Measurements from ENCODE around the gene SMIM38. TPM values are rescaled to one million over a fixed set of nuclear protein-coding genes. Genes with fewer than 3 reads are reported as not detected.
A peak's percentile ranks its signal among the peaks of the same experiment; 100 is the strongest.

The SMIM38 gene
- total and polyA plus RNA-seq, 4 experiments from 2014 or later, result 0.50 to 0.70 TPM; not detected in 2

DNA sequence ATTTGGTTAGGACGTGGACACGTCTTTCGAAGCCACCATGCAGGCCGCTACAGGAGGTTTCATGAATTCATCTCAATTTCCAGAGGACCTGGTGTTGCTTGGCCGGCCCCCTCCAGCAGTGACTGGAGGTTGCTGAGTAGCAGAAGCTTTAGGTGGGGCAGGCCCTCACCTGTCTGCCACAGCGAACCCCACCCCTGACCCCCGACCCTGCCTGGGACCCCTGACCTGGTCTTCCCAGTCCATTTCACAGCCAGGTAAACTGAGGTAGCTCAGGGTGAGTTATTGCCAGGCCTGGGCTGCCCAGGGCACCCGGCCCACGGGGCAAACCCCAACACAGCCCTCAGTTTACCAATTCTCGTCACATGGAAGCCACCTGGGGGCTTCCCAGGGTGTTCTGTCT lies 39.1 kb upstream of the SMIM38 start:
- peaks cover 10 to 13% (median 10%) of the 10 kb centered on the region in 4 donors for H3K4me1 Mint-ChIP-seq
- Histone ChIP-seq H3K4me3 (ENCODE audit: low read length in 2 of 2) (no peak overlapping the region), H3K4me1 (ENCODE audit: insufficient read depth, low read length) (peaks cover 10% of the 10 kb centered on the region), H3K36me3 (ENCODE audit: insufficient read depth, low read length) (no peaks in the 10 kb centered on the region), H3K27ac (ENCODE audit: low read depth, low read length) (no peak overlapping the region), H3K27me3 (ENCODE audit: insufficient read depth, low read length) (no peaks in the 10 kb centered on the region), H3K9me3 (ENCODE audit: control insufficient read depth in 1 of 2, low read length in 2 of 2) (no peaks in the 10 kb centered on the region)
- POLR2A ChIA-PET (ENCODE audit: partially characterized antibody), result no interaction called here
- no peak overlapping the region for H3K4me3 Mint-ChIP-seq
- no peak overlapping the region for H3K27ac Mint-ChIP-seq
- intact Hi-C loops (cut with micrococcal nuclease), result no loop called here
- DNase-seq, result no peak
- no peaks in the 10 kb centered on the region for H3K27me3 Mint-ChIP-seq
- peaks cover 0 to 6% (median 0%) of the 10 kb centered on the region in 8 donors for H3K9me3 Mint-ChIP-seq
- no peaks in the 10 kb centered on the region for H3K36me3 Mint-ChIP-seq
- CTCF ChIA-PET (ENCODE audit: partially characterized antibody), result no interaction called here

DNA sequence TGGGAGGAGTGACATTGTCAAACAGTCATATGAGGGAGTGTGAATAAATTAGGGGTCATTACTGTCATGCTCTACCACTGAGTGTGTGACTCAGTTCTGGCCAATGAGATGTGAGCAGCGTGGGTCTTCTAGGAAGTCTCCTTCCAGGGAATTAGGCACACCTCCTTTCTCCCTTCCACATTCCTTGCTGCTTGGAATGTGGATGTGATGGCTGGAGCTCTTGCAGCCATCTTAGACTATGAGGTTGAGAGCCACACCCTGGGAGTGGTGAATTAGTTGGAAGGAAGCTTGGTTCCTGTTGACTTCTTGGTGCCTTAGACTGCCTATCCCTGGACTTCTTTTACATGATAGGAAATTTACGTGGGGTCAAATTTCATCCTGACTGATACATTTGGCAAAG lies 36.5 kb upstream of the SMIM38 start:
- no peaks in the 10 kb centered on the region for H3K9me3 ChIP-seq (ENCODE audit: control insufficient read depth in 1 of 2, low read length in 2 of 2)
- POLR2A ChIA-PET (ENCODE audit: partially characterized antibody), result no interaction called here
- peak overlapping the region in 2 of 7 donors; percentile 61 to 67 for H3K27ac Mint-ChIP-seq

DNA sequence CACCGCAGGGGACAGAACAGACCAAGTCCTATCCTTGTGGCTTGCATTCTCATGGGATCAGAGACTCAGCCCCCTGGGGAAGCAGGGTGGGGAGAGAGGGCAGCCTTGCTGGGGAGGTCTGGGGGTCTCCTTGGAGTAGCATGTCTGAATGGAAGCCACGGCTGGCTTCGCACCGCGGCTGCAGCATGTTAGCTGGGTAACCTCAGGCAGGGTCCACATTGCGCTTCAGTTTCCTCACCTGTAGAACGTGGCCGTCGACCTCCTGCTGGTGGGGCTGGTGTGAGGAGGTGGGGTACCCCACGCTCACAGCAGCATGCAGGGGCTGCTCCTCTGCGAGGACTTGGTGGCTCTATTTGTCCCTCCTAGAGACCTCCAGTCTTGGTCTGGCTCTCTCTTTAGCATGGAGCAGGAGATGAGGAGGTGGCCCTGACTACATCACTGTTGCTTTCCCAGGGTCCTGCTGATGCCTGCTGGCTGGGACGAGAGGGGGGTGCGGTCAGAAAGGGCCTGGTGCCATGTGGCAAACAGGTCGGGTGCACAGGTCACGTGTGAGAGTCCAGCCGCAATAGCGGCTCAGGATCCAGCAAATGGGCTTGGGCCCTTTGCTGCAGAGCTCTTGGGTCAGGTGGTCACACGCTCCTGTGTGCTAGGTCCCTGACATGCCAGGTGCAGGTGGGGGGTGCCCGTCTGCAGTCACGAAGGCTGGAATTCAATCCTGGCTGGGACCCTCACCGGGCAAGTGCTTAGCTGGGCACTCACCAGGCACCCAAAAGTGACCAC lies 35.4 kb upstream of the SMIM38 start:
- Mint-ChIP-seq H3K4me3 (peak overlapping the region in 1 of 8 donors; percentile 75), H3K27ac (peak overlapping the region in 2 of 7 donors; percentile 35 to 83), H3K36me3 (no peaks in the 10 kb centered on the region), H3K4me1 (peaks cover 27 to 43% (median 35%) of the 10 kb centered on the region in 4 donors), H3K27me3 (no peaks in the 10 kb centered on the region), H3K9me3 (peaks cover 0 to 6% (median 0%) of the 10 kb centered on the region in 8 donors)
- Histone ChIP-seq H3K27me3 (ENCODE audit: insufficient read depth, low read length) (no peaks in the 10 kb centered on the region), H3K9me3 (ENCODE audit: control insufficient read depth in 1 of 2, low read length in 2 of 2) (no peaks in the 10 kb centered on the region), H3K4me3 (ENCODE audit: low read length in 2 of 2) (no peak overlapping the region), H3K27ac (ENCODE audit: low read depth, low read length) (no peak overlapping the region), H3K4me1 (ENCODE audit: insufficient read depth, low read length) (peaks cover 41% of the 10 kb centered on the region), H3K36me3 (ENCODE audit: insufficient read depth, low read length) (no peaks in the 10 kb centered on the region)
- DNase-seq, result no peak
- ChIA-PET POLR2A (ENCODE audit: partially characterized antibody) (no interaction called here), CTCF (ENCODE audit: partially characterized antibody) (no interaction called here)
- intact Hi-C loops (cut with micrococcal nuclease), result no loop called here

More for the DNA sequence above, 36.5 kb upstream of the SMIM38 start:
- CTCF ChIA-PET (ENCODE audit: partially characterized antibody), result no interaction called here
- Histone ChIP-seq H3K27me3 (ENCODE audit: insufficient read depth, low read length) (no peaks in the 10 kb centered on the region), H3K4me3 (ENCODE audit: low read length in 2 of 2) (no peak overlapping the region), H3K4me1 (ENCODE audit: insufficient read depth, low read length) (peaks cover 33% of the 10 kb centered on the region), H3K36me3 (ENCODE audit: insufficient read depth, low read length) (no peaks in the 10 kb centered on the region), H3K27ac (ENCODE audit: low read depth, low read length) (no peak overlapping the region)
- H3K36me3 Mint-ChIP-seq, result no peaks in the 10 kb centered on the region
- peaks cover 0 to 6% (median 0%) of the 10 kb centered on the region in 8 donors for H3K9me3 Mint-ChIP-seq
- intact Hi-C loops (cut with micrococcal nuclease), result no loop called here
- H3K4me1 Mint-ChIP-seq, result peaks cover 22 to 36% (median 29%) of the 10 kb centered on the region in 4 donors
- no peak overlapping the region for H3K4me3 Mint-ChIP-seq
- no peaks in the 10 kb centered on the region for H3K27me3 Mint-ChIP-seq
- DNase-seq, result no peak

DNA sequence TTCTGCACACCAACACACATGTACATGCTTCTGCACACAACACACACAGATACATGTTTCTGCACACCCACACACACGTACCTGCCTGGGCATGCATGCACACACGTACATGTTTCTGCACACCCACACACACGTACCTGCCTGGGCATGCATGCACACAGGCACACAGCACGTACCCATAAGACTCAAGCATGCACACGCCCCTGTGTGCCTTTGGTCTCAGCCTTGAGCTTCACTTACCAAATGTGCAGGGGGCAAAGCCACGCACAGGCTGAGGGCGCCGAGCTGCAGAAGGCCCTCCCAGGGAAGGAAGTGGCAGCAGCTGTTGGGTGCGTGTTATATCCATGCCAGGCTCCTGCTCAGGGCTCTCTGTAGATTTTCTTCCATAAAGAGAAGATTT lies 34.7 kb upstream of the SMIM38 start:
- no peak overlapping the region for H3K4me3 ChIP-seq (ENCODE audit: low read length in 2 of 2)

DNA sequence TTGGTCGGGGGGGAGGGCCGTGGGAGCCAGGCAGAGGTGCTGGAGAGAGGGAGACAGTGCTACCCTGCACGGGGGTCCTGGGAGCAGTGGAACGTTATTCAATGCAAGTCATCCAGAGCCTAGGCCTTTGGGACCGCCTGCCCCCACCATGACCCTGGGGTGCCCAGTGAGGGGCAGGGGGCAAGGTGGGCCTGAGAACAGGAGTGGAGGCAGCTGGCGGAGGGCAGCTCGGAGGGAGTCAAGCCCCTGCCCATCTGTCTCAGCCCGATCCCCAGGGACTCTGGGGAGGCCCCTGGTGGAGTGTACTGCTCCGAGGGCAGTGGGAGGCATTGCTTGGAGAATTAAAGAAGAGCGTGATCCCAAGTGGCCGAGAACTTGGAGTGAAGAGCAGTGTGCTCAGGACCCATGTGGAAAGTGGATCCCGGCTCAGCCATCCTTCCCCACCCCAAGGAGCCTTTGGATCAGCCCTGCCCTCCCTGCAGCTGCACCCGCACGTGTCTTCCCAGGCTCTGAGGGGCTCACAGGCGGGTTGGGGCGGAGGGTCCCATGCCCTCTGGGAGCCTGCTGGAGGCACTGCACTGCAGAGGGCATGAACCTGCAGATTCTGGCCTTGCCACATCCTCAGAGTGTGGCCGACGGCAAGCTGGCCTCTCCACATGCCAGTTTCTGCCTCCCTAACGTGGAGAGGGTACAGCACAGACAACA lies 34.0 kb upstream of the SMIM38 start:
- Mint-ChIP-seq H3K9me3 (peaks cover 0 to 6% (median 0%) of the 10 kb centered on the region in 8 donors), H3K27ac (peak overlapping the region; percentile 57 to 87 (median 80)), H3K36me3 (no peaks in the 10 kb centered on the region), H3K27me3 (no peaks in the 10 kb centered on the region), H3K4me1 (peaks cover 27 to 43% (median 35%) of the 10 kb centered on the region in 4 donors), H3K4me3 (peak overlapping the region in 6 of 8 donors; percentile 13 to 84 (median 61))
- ChIA-PET POLR2A (ENCODE audit: partially characterized antibody) (no interaction called here), CTCF (ENCODE audit: partially characterized antibody) (no interaction called here)
- peak overlapping the region; percentile 38 for H3K27ac ChIP-seq (ENCODE audit: low read depth, low read length)
- H3K36me3 ChIP-seq (ENCODE audit: insufficient read depth, low read length), result no peaks in the 10 kb centered on the region
- H3K9me3 ChIP-seq (ENCODE audit: control insufficient read depth in 1 of 2, low read length in 2 of 2), result no peaks in the 10 kb centered on the region
- no peaks in the 10 kb centered on the region for H3K27me3 ChIP-seq (ENCODE audit: insufficient read depth, low read length)
- no peak for DNase-seq
- peak overlapping the region in 1 of 2 donors; percentile 44 for H3K4me3 ChIP-seq (ENCODE audit: low read length in 2 of 2)
- peaks cover 41% of the 10 kb centered on the region for H3K4me1 ChIP-seq (ENCODE audit: insufficient read depth, low read length)
- intact Hi-C loops (cut with micrococcal nuclease), result no loop called here

More for the DNA sequence above, 34.7 kb upstream of the SMIM38 start:
- intact Hi-C loops (cut with micrococcal nuclease), result no loop called here
- POLR2A ChIA-PET (ENCODE audit: partially characterized antibody), result no interaction called here
- no peaks in the 10 kb centered on the region for H3K36me3 Mint-ChIP-seq
- H3K36me3 ChIP-seq (ENCODE audit: insufficient read depth, low read length), result no peaks in the 10 kb centered on the region
- H3K27ac Mint-ChIP-seq, result peak overlapping the region in 6 of 7 donors; percentile 35 to 87 (median 70)
- H3K4me3 Mint-ChIP-seq, result peak overlapping the region in 4 of 8 donors; percentile 36 to 75 (median 61)
- peaks cover 0 to 6% (median 0%) of the 10 kb centered on the region in 8 donors for H3K9me3 Mint-ChIP-seq
- H3K27me3 ChIP-seq (ENCODE audit: insufficient read depth, low read length), result no peaks in the 10 kb centered on the region
- peaks cover 41% of the 10 kb centered on the region for H3K4me1 ChIP-seq (ENCODE audit: insufficient read depth, low read length)
- peaks cover 27 to 43% (median 35%) of the 10 kb centered on the region in 4 donors for H3K4me1 Mint-ChIP-seq
- CTCF ChIA-PET (ENCODE audit: partially characterized antibody), result no interaction called here
- DNase-seq, result no peak
- H3K27ac ChIP-seq (ENCODE audit: low read depth, low read length), result no peak overlapping the region
- no peaks in the 10 kb centered on the region for H3K9me3 ChIP-seq (ENCODE audit: control insufficient read depth in 1 of 2, low read length in 2 of 2)
- H3K27me3 Mint-ChIP-seq, result no peaks in the 10 kb centered on the region

DNA sequence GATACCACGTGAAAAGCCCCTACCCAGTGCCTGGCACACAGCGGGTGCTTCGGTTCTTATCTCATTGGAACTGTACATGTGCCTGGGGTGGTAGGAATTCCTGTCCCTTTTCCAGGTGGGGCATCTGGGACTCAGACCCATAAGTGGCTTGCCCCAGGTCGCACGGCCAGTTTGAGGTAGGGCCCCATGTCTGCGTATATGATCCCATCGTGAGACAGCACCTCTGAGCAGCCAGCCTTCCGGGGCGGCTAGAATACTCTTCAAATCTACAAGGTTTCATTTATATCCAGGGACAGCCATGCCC lies 33.5 kb upstream of the SMIM38 start:
- Mint-ChIP-seq H3K27me3 (no peaks in the 10 kb centered on the region), H3K9me3 (peaks cover 0 to 6% (median 0%) of the 10 kb centered on the region in 8 donors), H3K36me3 (no peaks in the 10 kb centered on the region), H3K27ac (peak overlapping the region in 2 of 7 donors; percentile 42 to 76), H3K4me1 (peaks cover 25 to 43% (median 35%) of the 10 kb centered on the region in 4 donors), H3K4me3 (peak overlapping the region in 5 of 8 donors; percentile 13 to 84 (median 82))
- no peak for DNase-seq
- Histone ChIP-seq H3K4me1 (ENCODE audit: insufficient read depth, low read length) (peaks cover 41% of the 10 kb centered on the region), H3K9me3 (ENCODE audit: control insufficient read depth in 1 of 2, low read length in 2 of 2) (no peaks in the 10 kb centered on the region), H3K36me3 (ENCODE audit: insufficient read depth, low read length) (no peaks in the 10 kb centered on the region), H3K4me3 (ENCODE audit: low read length in 2 of 2) (peak overlapping the region in 1 of 2 donors; percentile 44), H3K27me3 (ENCODE audit: insufficient read depth, low read length) (no peaks in the 10 kb centered on the region), H3K27ac (ENCODE audit: low read depth, low read length) (peak overlapping the region; percentile 38)
- ChIA-PET CTCF (ENCODE audit: partially characterized antibody) (no interaction called here), POLR2A (ENCODE audit: partially characterized antibody) (no interaction called here)
- intact Hi-C loops (cut with micrococcal nuclease), result no loop called here
